ENCODE data around the gene RNF123.
"Not testable (repeated sequence)": the region's sequence is repeated elsewhere in the genome, so short reads cannot be mapped to it uniquely, and the experiment has no call there.

DNA sequence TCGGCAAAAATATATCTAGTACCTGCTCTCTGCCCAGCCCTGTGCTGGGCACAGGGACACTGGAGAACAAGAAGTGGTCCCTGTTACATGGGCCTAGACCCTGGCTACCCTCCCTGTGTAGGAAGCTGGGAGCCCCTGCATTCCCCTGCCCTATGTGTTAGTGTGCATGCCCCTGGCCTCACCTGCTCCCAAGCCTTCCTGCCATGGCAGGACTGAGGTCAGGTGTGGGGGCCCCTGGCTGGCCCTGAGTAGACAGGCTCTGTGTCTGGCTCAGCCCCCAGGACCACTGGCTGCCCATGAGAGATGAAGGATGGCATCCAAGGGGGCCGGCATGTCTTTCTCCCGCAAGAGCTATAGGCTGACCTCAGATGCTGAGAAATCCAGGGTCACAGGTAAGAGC, 1.5 kb downstream of the RNF123 start:
- TF ChIP-seq, protein P1, sequence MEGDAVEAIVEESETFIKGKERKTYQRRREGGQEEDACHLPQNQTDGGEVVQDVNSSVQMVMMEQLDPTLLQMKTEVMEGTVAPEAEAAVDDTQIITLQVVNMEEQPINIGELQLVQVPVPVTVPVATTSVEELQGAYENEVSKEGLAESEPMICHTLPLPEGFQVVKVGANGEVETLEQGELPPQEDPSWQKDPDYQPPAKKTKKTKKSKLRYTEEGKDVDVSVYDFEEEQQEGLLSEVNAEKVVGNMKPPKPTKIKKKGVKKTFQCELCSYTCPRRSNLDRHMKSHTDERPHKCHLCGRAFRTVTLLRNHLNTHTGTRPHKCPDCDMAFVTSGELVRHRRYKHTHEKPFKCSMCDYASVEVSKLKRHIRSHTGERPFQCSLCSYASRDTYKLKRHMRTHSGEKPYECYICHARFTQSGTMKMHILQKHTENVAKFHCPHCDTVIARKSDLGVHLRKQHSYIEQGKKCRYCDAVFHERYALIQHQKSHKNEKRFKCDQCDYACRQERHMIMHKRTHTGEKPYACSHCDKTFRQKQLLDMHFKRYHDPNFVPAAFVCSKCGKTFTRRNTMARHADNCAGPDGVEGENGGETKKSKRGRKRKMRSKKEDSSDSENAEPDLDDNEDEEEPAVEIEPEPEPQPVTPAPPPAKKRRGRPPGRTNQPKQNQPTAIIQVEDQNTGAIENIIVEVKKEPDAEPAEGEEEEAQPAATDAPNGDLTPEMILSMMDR (IDR thresholded peaks at IDR 0.05): not testable (repeated sequence)
- TF ChIP-seq POLR2A (IDR thresholded peaks at IDR 0.05): not testable (repeated sequence)
